ENCODE results near the gene DMC1.

DNA sequence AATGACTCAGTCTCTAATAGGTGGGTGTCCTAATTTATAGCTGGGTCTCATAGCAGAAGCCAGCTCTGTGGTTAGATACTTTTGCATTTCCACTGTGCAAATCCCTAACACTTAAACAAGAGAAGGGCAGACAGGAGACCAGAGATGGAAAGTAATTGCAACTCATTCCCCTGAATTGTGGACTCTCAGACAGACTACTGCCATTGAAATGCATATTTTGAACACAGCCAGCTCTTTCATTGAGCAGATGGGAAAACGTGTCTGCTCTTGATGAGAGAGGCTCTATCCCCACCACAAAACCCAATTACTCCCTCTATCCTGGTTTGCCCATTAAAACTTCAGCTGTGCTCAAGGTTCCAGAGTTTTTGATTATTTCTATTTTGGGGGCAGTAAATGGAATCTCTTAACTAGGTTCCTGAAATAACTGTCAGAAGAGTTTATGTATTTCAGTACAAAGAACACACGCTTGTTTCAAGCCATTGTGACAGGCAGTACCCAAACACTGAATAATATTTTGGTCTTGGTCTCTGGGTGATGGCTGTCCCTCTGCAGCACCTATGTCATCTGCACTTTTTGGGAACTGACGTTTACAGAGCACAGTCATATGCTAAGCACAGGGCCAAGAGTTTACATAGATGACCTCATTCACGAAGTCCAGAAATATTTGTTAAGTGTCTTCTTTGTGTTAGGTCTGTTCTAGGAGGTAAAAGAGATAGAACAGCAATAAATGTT is 44.5 kb upstream of the DMC1 start:
- TF ChIP-seq, protein P1, sequence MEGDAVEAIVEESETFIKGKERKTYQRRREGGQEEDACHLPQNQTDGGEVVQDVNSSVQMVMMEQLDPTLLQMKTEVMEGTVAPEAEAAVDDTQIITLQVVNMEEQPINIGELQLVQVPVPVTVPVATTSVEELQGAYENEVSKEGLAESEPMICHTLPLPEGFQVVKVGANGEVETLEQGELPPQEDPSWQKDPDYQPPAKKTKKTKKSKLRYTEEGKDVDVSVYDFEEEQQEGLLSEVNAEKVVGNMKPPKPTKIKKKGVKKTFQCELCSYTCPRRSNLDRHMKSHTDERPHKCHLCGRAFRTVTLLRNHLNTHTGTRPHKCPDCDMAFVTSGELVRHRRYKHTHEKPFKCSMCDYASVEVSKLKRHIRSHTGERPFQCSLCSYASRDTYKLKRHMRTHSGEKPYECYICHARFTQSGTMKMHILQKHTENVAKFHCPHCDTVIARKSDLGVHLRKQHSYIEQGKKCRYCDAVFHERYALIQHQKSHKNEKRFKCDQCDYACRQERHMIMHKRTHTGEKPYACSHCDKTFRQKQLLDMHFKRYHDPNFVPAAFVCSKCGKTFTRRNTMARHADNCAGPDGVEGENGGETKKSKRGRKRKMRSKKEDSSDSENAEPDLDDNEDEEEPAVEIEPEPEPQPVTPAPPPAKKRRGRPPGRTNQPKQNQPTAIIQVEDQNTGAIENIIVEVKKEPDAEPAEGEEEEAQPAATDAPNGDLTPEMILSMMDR (IDR thresholded peaks at IDR 0.05), result no peak
- no peak for TF ChIP-seq SIN3A (IDR thresholded peaks at IDR 0.05; ENCODE audit: borderline replicate concordance, insufficient read depth, low read depth, low read length)
